GM12878 (cell line): ENCODE data around the gene PHAF1. TPM values are rescaled to one million over a fixed set of nuclear protein-coding genes. Genes with fewer than 3 reads are reported as not detected.

ENCODE experiments used
- ATAC-seq: fragments of 200-7000 bp; cut with Tn5 transposase; 3 replicates; pipeline ENCODE4 v1.9.1; 2020; ENCODE audit warnings: mild to moderate bottlenecking, moderate library complexity
- BruUV-seq: library from RNA; stranded (reverse); fragments of 400-500 nt; replicated peaks from 2 replicates; lab custom pipeline; 2021; lab: Mats Ljungman, UMichigan
- CTCF ChIA-PET: fragments of 300-600 bp; sonication (Branson Sonifier 250); formaldehyde crosslinking; extraction: SDS; loops from one replicate; lab custom pipeline; 2021; ENCODE audit warnings: inconsistent platforms; lab: Yijun Ruan, JAX
- POLR2A ChIA-PET: fragments of 350-600 bp; formaldehyde crosslinking; extraction: SDS; loops from one replicate; lab custom pipeline; 2021; ENCODE audit warnings: inconsistent platforms; lab: Charles Lee
- RAD21 ChIA-PET: fragments of 300-600 bp; sonication (Branson Sonifier 250); formaldehyde crosslinking; loops from one replicate; lab custom pipeline; 2023; ENCODE audit warnings: antibody characterized with exemption; ENCODE audit not compliant: unreplicated experiment; lab: Charles Lee
- SMC1A ChIA-PET: fragments of 300-600 bp; sonication (Branson Sonifier 250); formaldehyde crosslinking; loops from one replicate; lab custom pipeline; 2023; ENCODE audit not compliant: unreplicated experiment, uncharacterized antibody; lab: Charles Lee
- DNase-seq: peaks from one replicate; pipeline ENCODE4 v3.0.0-alpha.2; 2011; ENCODE audit warnings: low read depth, low spot score
- FAIRE-seq: peaks from 3 replicates; lab custom pipeline; 2011; peaks lifted over from hg19 to GRCh38; lab: Jason Lieb, UNC
- H2AFZ ChIP-seq: 2 replicates; pipeline ENCODE4 v1.6.0; 2011; ENCODE audit warnings: low read depth, low read length, control low read depth; ENCODE audit not compliant: control insufficient read depth
- H3K27ac ChIP-seq: 2 replicates; pipeline ENCODE4 v1.5.1; 2011; ENCODE audit warnings: control low read depth; ENCODE audit not compliant: control insufficient read depth, insufficient read depth
- H3K27me3 ChIP-seq, 2 experiments: replicated peaks in 1 of 2; 2 replicates each; pipeline versions ENCODE4 v1.6.0 to v1.6.1; 2011; ENCODE audit warnings: low read length in 1 of 2; ENCODE audit not compliant: control insufficient read depth in 2 of 2, insufficient read depth in 2 of 2
- H3K36me3 ChIP-seq, 2 experiments: 2 replicates each; pipeline ENCODE4 v1.5.1; 2011; ENCODE audit warnings: low read length in 1 of 2; ENCODE audit not compliant: control insufficient read depth in 2 of 2, insufficient read depth in 2 of 2
- H3K4me1 ChIP-seq: 2 replicates; pipeline ENCODE4 v1.6.1; 2011; ENCODE audit warnings: mild to moderate bottlenecking, low read length, moderate library complexity, mixed read lengths; ENCODE audit not compliant: control insufficient read depth, insufficient read depth
- H3K4me2 ChIP-seq: 2 replicates; pipeline ENCODE4 v1.6.0; 2011; ENCODE audit warnings: control low read depth; ENCODE audit not compliant: control insufficient read depth, insufficient read depth
- H3K4me3 ChIP-seq: fragments of 200-600 bp; sonication (generic); 2 replicates; pipeline ENCODE4 v1.5.1; 2016
- H3K79me2 ChIP-seq: 2 replicates; pipeline ENCODE4 v1.6.0; 2011; ENCODE audit warnings: low read length; ENCODE audit not compliant: control insufficient read depth, insufficient read depth
- H3K9ac ChIP-seq: 2 replicates; pipeline ENCODE4 v1.8.0; 2011; ENCODE audit warnings: low read length, control low read depth, mixed read lengths; ENCODE audit not compliant: control insufficient read depth, insufficient read depth
- H3K9me3 ChIP-seq: replicated peaks from 3 replicates; pipeline ENCODE4 v1.5.1; 2011; ENCODE audit warnings: mild to moderate bottlenecking, low read length; ENCODE audit not compliant: control insufficient read depth, insufficient read depth
- H4K20me1 ChIP-seq: 2 replicates; pipeline ENCODE4 v1.6.0; 2011; ENCODE audit not compliant: control insufficient read depth, insufficient read depth
- BHLHE40 ChIP-seq, 2 experiments: fragments of 450-650 bp in 1 of 2; IDR thresholded peaks; 2 replicates each; pipeline ENCODE4 v1.6.1; 2011 to 2017; ENCODE audit warnings: low read depth in 2 of 2, borderline replicate concordance in 1 of 2, improper control_type of control experiment in 1 of 2, low read length in 1 of 2, mild to moderate bottlenecking in 1 of 2
- CHD2 ChIP-seq: IDR thresholded peaks from 2 replicates; pipeline ENCODE4 v1.6.1; 2011; ENCODE audit warnings: low read depth, low read length, improper control_type of control experiment, borderline replicate concordance
- EED ChIP-seq: sonication (generic); IDR thresholded peaks from 2 replicates; pipeline ENCODE4 v1.6.1; 2016; ENCODE audit warnings: antibody characterized with exemption, low read depth
- IKZF2 ChIP-seq, 2 experiments: fragments of 450-650 bp; IDR thresholded peaks; 2 replicates each; pipeline ENCODE4 v1.6.1; 2017; ENCODE audit warnings: mild to moderate bottlenecking in 2 of 2, moderate library complexity in 2 of 2
- IRF5 ChIP-seq: fragments of 450-650 bp; IDR thresholded peaks from 2 replicates; pipeline ENCODE4 v1.6.1; 2017; ENCODE audit warnings: borderline replicate concordance
- JUND ChIP-seq: IDR thresholded peaks from 2 replicates; pipeline ENCODE4 v1.6.1; 2012; ENCODE audit warnings: low read depth, mild to moderate bottlenecking, low read length, improper control_type of control experiment, moderate library complexity
- MEF2B ChIP-seq: fragments of 450-650 bp; IDR thresholded peaks from 2 replicates; pipeline ENCODE4 v1.6.1; 2018; ENCODE audit warnings: mild to moderate bottlenecking, moderate library complexity; ENCODE audit not compliant: partially characterized antibody, poor library complexity, severe bottlenecking
- SMAD1 ChIP-seq: fragments of 450-650 bp; IDR thresholded peaks from 2 replicates; pipeline ENCODE4 v1.6.1; 2018; ENCODE audit warnings: mild to moderate bottlenecking, low read depth; ENCODE audit not compliant: partially characterized antibody
- WGBS: methylation state at CpG from one replicate; pipeline ENCODE4 v1.1.6; 2016; ENCODE audit warnings: low lambda C conversion rate; ENCODE audit not compliant: insufficient replicate concordance, insufficient coverage; ENCODE audit errors: missing lambda C conversion rate; 5-methylcytosine and 5-hydroxymethylcytosine counted together
- in situ Hi-C: fragments of 300-500 bp; cut with MboI; formaldehyde crosslinking; loops from 9 replicates; pipeline ENCODE4 v1.14.3; 2018; ENCODE audit warnings: mixed read lengths
- intact Hi-C: fragments of 100-400 bp; cut with micrococcal nuclease; formaldehyde crosslinking; loops from one replicate; pipeline ENCODE4 v1.14.2; 2022; ENCODE audit not compliant: unreplicated experiment
- polyA plus RNA-seq, 11 experiments: library from polyadenylated mRNA; depleted of rRNA in 4 of 11; unstranded in 6 of 11; stranded (reverse) in 5 of 11; fragments of >200 nt; fragmentation: Nextera tagmentation in 4 of 11; fragmentation: Illumina TruSeq in 1 of 11; extraction: Ambion mirVana in 4 of 11; extraction: Trizol in 1 of 11; gene quantifications; 1 replicate in 1 of 11; 2 replicates in 10 of 11; pipeline versions ENCODE4 v1.2.1 to v1.2.3, GENCODE V29; 2011 to 2016; ENCODE audit warnings: inconsistent platforms in 2 of 11, missing spikeins in 2 of 11, low read depth in 1 of 11
- total RNA-seq, 4 experiments: library from RNA; depleted of rRNA in 3 of 4; stranded (reverse); fragments of >200 nt in 3 of 4; fragmentation: Illumina TruSeq in 1 of 4; extraction: Trizol in 1 of 4; gene quantifications; 2 replicates each; pipeline versions ENCODE4 v1.2.1 to v1.2.3, GENCODE V29; 2013 to 2021

PHAF1 gene
- total and polyA plus RNA-seq, 10 of the 15 experiments (the other 5 are each of a cell fraction or from before 2014, with no cell fraction given), result 4.5 to 20.9 (median 14.9) TPM

GRCh38 chr16:67114793-67115192, 5.1 kb downstream of the PHAF1 start:
- DNase-seq, result no peak
- no peaks in the 10 kb centered on the region for H4K20me1 ChIP-seq
- no peaks in the 10 kb centered on the region for H3K27me3 ChIP-seq
- H3K36me3 ChIP-seq, result no peaks in the 10 kb centered on the region; a peak in 1 of 4 replicates
- H3K9ac ChIP-seq, result no peak overlapping the region
- WGBS, result 53% methylated on average over 2 of the region's 2 CpGs
- ChIA-PET SMC1A (interaction anchor here (1.3 to 2.1 kb wide), 3 partner anchors 14 to 96 kb away, joined by 3 to 8 read pairs (median 4); no protein-coding TSS in a partner anchor), CTCF (interaction anchor here (1.0 to 2.9 kb wide), 4 partner anchors 14 to 160 kb away, joined by 4 to 12 read pairs (median 4); no protein-coding TSS in a partner anchor), POLR2A (interaction anchor here (1.0 kb wide), 1 partner anchor 10 kb away, joined by 4 read pairs; no protein-coding TSS in a partner anchor), RAD21 (no interaction called here)
- in situ Hi-C loops (no loop called here), intact Hi-C loops (no loop called here)
- no peak for ATAC-seq
- TF ChIP-seq IRF5 (no peak), CHD2 (no peak), JUND (no peak), EED (no peak), BHLHE40 (IDR thresholded peaks at IDR 0.05; ENCODE audit: borderline replicate concordance in 1 of 2, low read depth in 2 of 2, low read length in 1 of 2) (no peak), MEF2B (no peak), SMAD1 (no peak), IKZF2 (IDR thresholded peaks at IDR 0.05) (no peak)
- no peaks in the 10 kb centered on the region for H3K9me3 ChIP-seq
- no peak overlapping the region for H3K27ac ChIP-seq
- H3K4me2 ChIP-seq, result no peak overlapping the region
- H3K4me1 ChIP-seq, result peaks cover 3% of the 10 kb centered on the region; the same call in 1 of the 2 replicates
- peaks cover 22% of the 10 kb centered on the region for H3K79me2 ChIP-seq
- no peak overlapping the region for H3K4me3 ChIP-seq
- H2AFZ ChIP-seq, result no peak overlapping the region
- FAIRE-seq, result no peak
- BruUV-seq, result no TSS peak
